Measurements from ENCODE around the gene QSOX2. TPM values are rescaled to one million over a fixed set of nuclear protein-coding genes. Genes with fewer than 3 reads are reported as not detected.

Gene QSOX2
- total RNA-seq, 1 experiment from 2014 or later, result 34.6 TPM

GRCh38 chr9:136249877-136250559 is 4.4 kb upstream of the QSOX2 start:
- H4K20me1 ChIP-seq (ENCODE audit: insufficient read depth), result no peaks in the 10 kb centered on the region
- no peak overlapping the region for H3K4me3 ChIP-seq (replicated peaks in 1 of 2; ENCODE audit: low read depth in 1 of 2, low read length in 2 of 2)
- no TSS peak for BruUV-seq (replicated peaks)
- no peak for TF ChIP-seq TCF7L2 (IDR thresholded peaks at IDR 0.05; ENCODE audit: borderline replicate concordance, extremely low read depth, insufficient read depth, insufficient read length)
- no peak for TF ChIP-seq YY1 (IDR thresholded peaks at IDR 0.05; ENCODE audit: extremely low read depth, insufficient replicate concordance, low read depth, low read length)
- TF ChIP-seq, protein P1, sequence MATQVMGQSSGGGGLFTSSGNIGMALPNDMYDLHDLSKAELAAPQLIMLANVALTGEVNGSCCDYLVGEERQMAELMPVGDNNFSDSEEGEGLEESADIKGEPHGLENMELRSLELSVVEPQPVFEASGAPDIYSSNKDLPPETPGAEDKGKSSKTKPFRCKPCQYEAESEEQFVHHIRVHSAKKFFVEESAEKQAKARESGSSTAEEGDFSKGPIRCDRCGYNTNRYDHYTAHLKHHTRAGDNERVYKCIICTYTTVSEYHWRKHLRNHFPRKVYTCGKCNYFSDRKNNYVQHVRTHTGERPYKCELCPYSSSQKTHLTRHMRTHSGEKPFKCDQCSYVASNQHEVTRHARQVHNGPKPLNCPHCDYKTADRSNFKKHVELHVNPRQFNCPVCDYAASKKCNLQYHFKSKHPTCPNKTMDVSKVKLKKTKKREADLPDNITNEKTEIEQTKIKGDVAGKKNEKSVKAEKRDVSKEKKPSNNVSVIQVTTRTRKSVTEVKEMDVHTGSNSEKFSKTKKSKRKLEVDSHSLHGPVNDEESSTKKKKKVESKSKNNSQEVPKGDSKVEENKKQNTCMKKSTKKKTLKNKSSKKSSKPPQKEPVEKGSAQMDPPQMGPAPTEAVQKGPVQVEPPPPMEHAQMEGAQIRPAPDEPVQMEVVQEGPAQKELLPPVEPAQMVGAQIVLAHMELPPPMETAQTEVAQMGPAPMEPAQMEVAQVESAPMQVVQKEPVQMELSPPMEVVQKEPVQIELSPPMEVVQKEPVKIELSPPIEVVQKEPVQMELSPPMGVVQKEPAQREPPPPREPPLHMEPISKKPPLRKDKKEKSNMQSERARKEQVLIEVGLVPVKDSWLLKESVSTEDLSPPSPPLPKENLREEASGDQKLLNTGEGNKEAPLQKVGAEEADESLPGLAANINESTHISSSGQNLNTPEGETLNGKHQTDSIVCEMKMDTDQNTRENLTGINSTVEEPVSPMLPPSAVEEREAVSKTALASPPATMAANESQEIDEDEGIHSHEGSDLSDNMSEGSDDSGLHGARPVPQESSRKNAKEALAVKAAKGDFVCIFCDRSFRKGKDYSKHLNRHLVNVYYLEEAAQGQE (IDR thresholded peaks at IDR 0.05; ENCODE audit: low read depth), result no peak
- no peak for TF ChIP-seq CTCF (IDR thresholded peaks at IDR 0.05 in 2 of 3, conservative IDR thresholded peaks at IDR 0.05 in 1 of 3; ENCODE audit: borderline replicate concordance in 1 of 3, insufficient read depth in 1 of 3, low read depth in 2 of 3, low read length in 2 of 3)
- no peak for TF ChIP-seq EZH2phosphoT487 (IDR thresholded peaks at IDR 0.05; ENCODE audit: borderline replicate concordance)
- no peak for TF ChIP-seq CBX3 (IDR thresholded peaks at IDR 0.05; ENCODE audit: low read depth)
- no peak for TF ChIP-seq SIN3A (IDR thresholded peaks at IDR 0.05; ENCODE audit: low read depth)
- no peak for TF ChIP-seq POLR2AphosphoS5 (IDR thresholded peaks at IDR 0.05; ENCODE audit: low read depth, low read length)
- no peak for TF ChIP-seq SRF (IDR thresholded peaks at IDR 0.05; ENCODE audit: low read depth)
- TF ChIP-seq, protein P2, sequence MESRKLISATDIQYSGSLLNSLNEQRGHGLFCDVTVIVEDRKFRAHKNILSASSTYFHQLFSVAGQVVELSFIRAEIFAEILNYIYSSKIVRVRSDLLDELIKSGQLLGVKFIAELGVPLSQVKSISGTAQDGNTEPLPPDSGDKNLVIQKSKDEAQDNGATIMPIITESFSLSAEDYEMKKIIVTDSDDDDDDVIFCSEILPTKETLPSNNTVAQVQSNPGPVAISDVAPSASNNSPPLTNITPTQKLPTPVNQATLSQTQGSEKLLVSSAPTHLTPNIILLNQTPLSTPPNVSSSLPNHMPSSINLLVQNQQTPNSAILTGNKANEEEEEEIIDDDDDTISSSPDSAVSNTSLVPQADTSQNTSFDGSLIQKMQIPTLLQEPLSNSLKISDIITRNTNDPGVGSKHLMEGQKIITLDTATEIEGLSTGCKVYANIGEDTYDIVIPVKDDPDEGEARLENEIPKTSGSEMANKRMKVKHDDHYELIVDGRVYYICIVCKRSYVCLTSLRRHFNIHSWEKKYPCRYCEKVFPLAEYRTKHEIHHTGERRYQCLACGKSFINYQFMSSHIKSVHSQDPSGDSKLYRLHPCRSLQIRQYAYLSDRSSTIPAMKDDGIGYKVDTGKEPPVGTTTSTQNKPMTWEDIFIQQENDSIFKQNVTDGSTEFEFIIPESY (IDR thresholded peaks at IDR 0.05; ENCODE audit: extremely low read depth, insufficient replicate concordance, low read length), result no peak
- TF ChIP-seq ELF1 (IDR thresholded peaks at IDR 0.05; ENCODE audit: borderline replicate concordance, low read depth), result no peak
- TF ChIP-seq FOSL1 (IDR thresholded peaks at IDR 0.05; ENCODE audit: low read depth), result no peak
- no peak for TF ChIP-seq ZNF274 (IDR thresholded peaks at IDR 0.05; ENCODE audit: low read depth, low read length)
- H2AFZ ChIP-seq (ENCODE audit: low read depth, low read length, poor library complexity, severe bottlenecking), result no peak overlapping the region
- H3K4me2 ChIP-seq (ENCODE audit: low read length), result no peak overlapping the region
- ChIA-PET CTCF (interaction anchor here (1.1 kb wide), 1 partner anchor 17 kb away, joined by 4 read pairs; no protein-coding TSS in a partner anchor), POLR2A (interaction anchor here (1.2 kb wide), 1 partner anchor 17 kb away, joined by 3 read pairs; no protein-coding TSS in a partner anchor), RAD21 (ENCODE audit: low non-redundant PET in 1 of 2, low total read pairs in 2 of 2, uncharacterized antibody in 2 of 2, unreplicated experiment in 2 of 2) (no interaction called here)
- no peaks in the 10 kb centered on the region for H3K9me2 ChIP-seq (ENCODE audit: insufficient read depth)
- H3K9ac ChIP-seq (ENCODE audit: low read length), result no peak overlapping the region
- H3K36me3 ChIP-seq (ENCODE audit: control insufficient read depth in 1 of 2, insufficient read depth in 2 of 2, low read length in 2 of 2), result no peaks in the 10 kb centered on the region
- DNase-seq (ENCODE audit: low read depth, low spot score), result no peak
- ATAC-seq, result no peak
- no peak overlapping the region for H3K27ac ChIP-seq (ENCODE audit: low read depth, low read length)
- peaks cover 5 to 12% of the 10 kb centered on the region in 2 experiments for H3K4me1 ChIP-seq (ENCODE audit: control insufficient read depth in 1 of 2, insufficient read depth in 2 of 2, low read length in 2 of 2)
- no peaks in the 10 kb centered on the region for H3K9me3 ChIP-seq (ENCODE audit: control insufficient read depth in 1 of 2, insufficient read depth in 1 of 2, low read depth in 1 of 2, low read length in 2 of 2)
- peaks cover 4% of the 10 kb centered on the region for H3K79me2 ChIP-seq (ENCODE audit: insufficient read depth, low read length)
- intact Hi-C loops (cut with micrococcal nuclease), result no loop called here
- H3K27me3 ChIP-seq (ENCODE audit: insufficient read depth, low read length), result no peaks in the 10 kb centered on the region
